Karpas-422 (cell line): ENCODE measurements around the gene WFDC2. TPM values are rescaled to one million over a fixed set of nuclear protein-coding genes. Genes with fewer than 3 reads are reported as not detected.

ENCODE experiments used
- DNase-seq: peaks from one replicate; pipeline ENCODE4 v3.0.0-alpha.2; 2015
- H2AFZ ChIP-seq: fragments of 200-600 bp; sonication (generic); 2 replicates; pipeline ENCODE4 v1.6.1; 2014; ENCODE audit warnings: antibody characterized with exemption, low read length, mixed read lengths
- H3K27ac ChIP-seq: fragments of 200-600 bp; sonication (generic); 2 replicates; pipeline ENCODE4 v1.5.1; 2014; ENCODE audit warnings: mild to moderate bottlenecking, low read length, moderate library complexity
- H3K27me3 ChIP-seq: fragments of 200-600 bp; sonication (generic); 2 replicates; pipeline ENCODE4 v1.6.1; 2014; ENCODE audit warnings: low read length, mixed read lengths
- H3K36me3 ChIP-seq: fragments of 200-600 bp; sonication (generic); 2 replicates; pipeline ENCODE4 v1.6.1; 2014; ENCODE audit warnings: low read length, mixed read lengths; ENCODE audit not compliant: insufficient read depth
- H3K4me1 ChIP-seq: fragments of 200-600 bp; sonication (generic); 2 replicates; pipeline ENCODE4 v1.6.1; 2014; ENCODE audit warnings: mild to moderate bottlenecking, low read length, mixed read lengths
- H3K4me2 ChIP-seq: fragments of 200-600 bp; sonication (generic); 2 replicates; pipeline ENCODE4 v1.6.1; 2014; ENCODE audit warnings: low read length, low read depth, mild to moderate bottlenecking; ENCODE audit not compliant: poor library complexity, severe bottlenecking
- H3K4me3 ChIP-seq: fragments of 200-600 bp; sonication (generic); 2 replicates; pipeline ENCODE4 v1.5.1; 2014; ENCODE audit warnings: mild to moderate bottlenecking, antibody characterized with exemption, low read length, mixed read lengths
- H3K79me2 ChIP-seq: fragments of 200-600 bp; sonication (generic); 2 replicates; pipeline ENCODE4 v1.6.1; 2014; ENCODE audit warnings: mild to moderate bottlenecking, low read length, mixed read lengths
- H3K9ac ChIP-seq: fragments of 200-600 bp; sonication (generic); 2 replicates; pipeline ENCODE4 v1.6.0; 2014; ENCODE audit warnings: low read length
- H3K9me2 ChIP-seq: fragments of 200-600 bp; sonication (generic), shearing (Covaris generic); replicated peaks from 2 replicates; pipeline ENCODE4 v1.6.0; 2014; ENCODE audit warnings: mild to moderate bottlenecking, low read length, moderate library complexity; ENCODE audit not compliant: insufficient read depth
- H3K9me3 ChIP-seq: fragments of 300-700, 200-600 bp; sonication (generic); 2 replicates; pipeline ENCODE4 v1.6.1; 2014; ENCODE audit warnings: low read length, mixed read lengths
- H4K20me1 ChIP-seq: fragments of 200-600 bp; sonication (generic); 2 replicates; pipeline ENCODE4 v1.6.1; 2014; ENCODE audit warnings: mild to moderate bottlenecking, antibody characterized with exemption, low read length, low read depth; ENCODE audit not compliant: insufficient read depth
- total RNA-seq: library from RNA; depleted of rRNA; stranded (reverse); fragments of >200 nt; shearing (Covaris generic); gene quantifications from 2 replicates; pipeline ENCODE4 v1.2.3, GENCODE V29; 2014; ENCODE audit warnings: low replicate concordance

Gene WFDC2
- total RNA-seq, 1 experiment from 2014 or later = not detected

DNA sequence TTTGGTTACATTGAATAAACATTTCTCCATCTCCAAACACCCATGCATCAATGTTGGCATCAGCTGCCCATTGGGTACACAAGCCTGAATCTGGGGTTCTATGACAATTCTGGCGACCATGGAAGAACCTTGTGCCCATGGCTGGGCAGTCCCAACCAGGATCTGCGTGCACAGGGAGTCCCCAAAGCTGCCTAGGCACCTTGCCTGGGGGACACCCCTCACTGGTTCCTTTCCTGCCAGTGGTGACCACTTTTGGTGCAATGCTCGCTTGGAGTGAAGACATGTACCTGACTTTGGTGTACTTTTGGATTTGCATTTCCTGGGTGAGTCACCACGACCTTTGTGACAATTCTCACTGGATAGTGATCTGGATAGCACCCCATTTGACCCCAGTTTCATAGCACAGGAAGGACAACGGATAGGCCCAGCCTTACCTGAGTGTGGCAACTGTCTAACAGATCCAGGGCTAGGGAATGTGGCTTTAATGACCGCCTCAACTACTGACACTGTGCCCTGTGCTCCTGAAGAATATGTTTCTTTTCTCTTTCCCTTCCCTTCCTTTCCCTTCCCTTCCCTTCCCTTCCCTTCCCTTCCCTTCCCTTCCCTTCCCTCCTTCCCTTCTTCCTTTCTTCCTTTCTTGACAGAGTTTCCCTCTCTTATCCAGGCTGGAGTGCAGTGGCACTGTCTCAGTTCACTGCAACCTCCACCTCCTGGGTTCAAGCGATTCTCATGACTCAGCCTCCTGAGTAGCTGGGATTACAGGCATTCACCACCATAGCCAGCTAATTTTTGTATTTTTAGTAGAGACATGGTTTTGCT lies 38.7 kb downstream of the WFDC2 start:
- Histone ChIP-seq H3K36me3 (no peaks in the 10 kb centered on the region), H4K20me1 (no peaks in the 10 kb centered on the region), H3K9me2 (no peaks in the 10 kb centered on the region), H3K79me2 (no peaks in the 10 kb centered on the region), H3K27ac (no peak overlapping the region), H3K9ac (no peak overlapping the region), H3K4me3 (no peak overlapping the region), H2AFZ (no peak overlapping the region), H3K27me3 (no peaks in the 10 kb centered on the region), H3K9me3 (no peaks in the 10 kb centered on the region), H3K4me2 (no peak overlapping the region), H3K4me1 (no peaks in the 10 kb centered on the region)
- DNase-seq = no peak

- Histone ChIP-seq H3K9ac (no peak overlapping the region), H3K27me3 (no peaks in the 10 kb centered on the region), H4K20me1 (no peaks in the 10 kb centered on the region), H3K9me3 (no peaks in the 10 kb centered on the region), H3K9me2 (no peaks in the 10 kb centered on the region), H2AFZ (no peak overlapping the region), H3K27ac (no peak overlapping the region), H3K4me3 (no peak overlapping the region), H3K4me1 (no peaks in the 10 kb centered on the region), H3K4me2 (no peak overlapping the region), H3K79me2 (no peaks in the 10 kb centered on the region), H3K36me3 (no peaks in the 10 kb centered on the region)
- DNase-seq = no peak
These were observed 39.5 kb downstream of the WFDC2 start for GRCh38 chr20:45509091-45509490.

DNA sequence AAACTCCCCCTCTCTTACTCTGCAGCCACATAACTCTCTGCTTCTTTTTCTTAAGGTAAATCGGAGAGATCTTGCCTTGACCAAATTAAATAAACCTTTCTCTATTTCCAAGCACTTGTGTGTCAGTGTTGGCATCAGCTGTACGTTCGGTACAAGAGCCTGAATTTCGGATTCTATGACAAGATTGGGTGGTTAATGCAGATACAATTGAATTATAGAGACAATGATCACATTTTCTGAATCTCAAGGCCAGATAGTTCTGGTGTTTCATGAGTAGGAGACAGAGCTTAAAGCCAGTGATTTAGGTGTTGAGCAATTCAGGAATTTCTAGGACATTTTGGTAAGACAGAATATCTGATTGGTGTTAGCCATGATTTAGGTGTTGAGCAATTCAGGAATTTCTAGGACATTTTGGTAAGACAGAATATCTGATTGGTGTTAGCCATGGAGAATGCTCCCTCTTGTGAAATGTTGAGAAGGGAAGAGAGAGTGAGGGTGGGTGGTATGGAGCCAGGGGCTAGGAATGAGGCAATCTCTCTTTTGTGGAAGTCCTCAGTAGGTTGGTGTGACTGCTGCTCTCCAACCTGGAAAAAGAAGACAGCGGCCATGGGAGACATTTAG lies 40.8 kb downstream of the WFDC2 start:
- DNase-seq = no peak
- Histone ChIP-seq H3K4me2 (no peak overlapping the region), H3K9me2 (no peaks in the 10 kb centered on the region), H3K27me3 (no peaks in the 10 kb centered on the region), H4K20me1 (no peaks in the 10 kb centered on the region), H3K79me2 (no peaks in the 10 kb centered on the region), H3K27ac (no peak overlapping the region), H3K36me3 (no peaks in the 10 kb centered on the region), H3K9ac (no peak overlapping the region), H2AFZ (no peak overlapping the region), H3K4me3 (no peak overlapping the region), H3K4me1 (no peaks in the 10 kb centered on the region), H3K9me3 (no peaks in the 10 kb centered on the region)

- no peak for DNase-seq
These were observed 45.8 kb downstream of the WFDC2 start, which contains the start of gene SPINT3 for GRCh38 chr20:45515147-45515913. SPINT3 (minus strand) TSS chr20:45515622; CDS start chr20:45515608, 14 bp downstream.

GRCh38 chr20:45518282-45518681 lies 48.7 kb downstream of the WFDC2 start:
- no peaks in the 10 kb centered on the region for H3K4me1 ChIP-seq
- H3K27ac ChIP-seq = no peak overlapping the region
- no peaks in the 10 kb centered on the region for H3K36me3 ChIP-seq
- no peak for DNase-seq
- H3K4me3 ChIP-seq = no peak overlapping the region
- H2AFZ ChIP-seq = no peak overlapping the region
- H3K27me3 ChIP-seq = no peaks in the 10 kb centered on the region
- no peaks in the 10 kb centered on the region for H4K20me1 ChIP-seq
- no peak overlapping the region for H3K4me2 ChIP-seq
- no peaks in the 10 kb centered on the region for H3K79me2 ChIP-seq
- no peaks in the 10 kb centered on the region for H3K9me2 ChIP-seq
- no peaks in the 10 kb centered on the region for H3K9me3 ChIP-seq
- H3K9ac ChIP-seq = no peak overlapping the region

More at GRCh38 chr20:45515147-45515913, 45.8 kb downstream of the WFDC2 start, which contains the start of gene SPINT3:
- Histone ChIP-seq H3K4me3 (no peak within 1 kb of the TSS), H3K36me3 (no peaks in the 10 kb centered on the region), H2AFZ (no peak within 1 kb of the TSS), H3K27ac (no peak within 1 kb of the TSS), H3K9me2 (no peaks in the 10 kb centered on the region), H3K27me3 (no peaks in the 10 kb centered on the region), H3K4me1 (no peaks in the 10 kb centered on the region), H3K9ac (no peak within 1 kb of the TSS), H3K4me2 (no peak within 1 kb of the TSS), H3K79me2 (no peaks in the 10 kb centered on the region), H4K20me1 (no peaks in the 10 kb centered on the region), H3K9me3 (no peaks in the 10 kb centered on the region)

GRCh38 chr20:45523821-45524220 lies 54.3 kb downstream of the WFDC2 start:
- H3K9me2 ChIP-seq = no peaks in the 10 kb centered on the region
- no peak overlapping the region for H3K9ac ChIP-seq
- no peak overlapping the region for H3K27ac ChIP-seq
- no peaks in the 10 kb centered on the region for H3K27me3 ChIP-seq
- DNase-seq = no peak
- no peaks in the 10 kb centered on the region for H3K79me2 ChIP-seq
- H3K36me3 ChIP-seq = no peaks in the 10 kb centered on the region
- H3K9me3 ChIP-seq = no peaks in the 10 kb centered on the region
- no peaks in the 10 kb centered on the region for H3K4me1 ChIP-seq
- no peak overlapping the region for H2AFZ ChIP-seq
- no peaks in the 10 kb centered on the region for H4K20me1 ChIP-seq
- H3K4me3 ChIP-seq = no peak overlapping the region
- H3K4me2 ChIP-seq = no peak overlapping the region

DNA sequence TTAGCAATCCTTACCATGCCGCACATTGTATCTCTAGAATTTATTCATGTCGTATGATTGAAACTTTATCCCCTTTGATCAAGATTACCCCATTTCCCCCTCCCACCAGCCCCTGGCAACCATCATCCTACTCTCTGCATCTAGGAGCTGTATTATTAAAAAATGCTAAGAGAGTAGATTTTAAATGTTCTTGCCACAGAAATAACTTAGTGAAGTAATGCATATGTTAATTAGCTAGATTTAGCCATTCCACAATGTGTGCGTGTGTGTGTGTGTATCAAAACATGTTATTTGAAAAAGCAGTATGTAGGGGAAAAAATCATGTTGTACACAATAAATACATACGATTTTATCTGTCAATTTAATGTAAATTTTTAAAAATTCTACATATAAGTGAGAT lies 57.7 kb downstream of the WFDC2 start:
- Histone ChIP-seq H3K9me3 (no peaks in the 10 kb centered on the region), H3K4me1 (no peaks in the 10 kb centered on the region), H2AFZ (no peak overlapping the region), H3K27me3 (no peaks in the 10 kb centered on the region), H3K9ac (no peak overlapping the region), H4K20me1 (no peaks in the 10 kb centered on the region), H3K9me2 (no peaks in the 10 kb centered on the region), H3K79me2 (no peaks in the 10 kb centered on the region), H3K36me3 (no peaks in the 10 kb centered on the region), H3K27ac (no peak overlapping the region), H3K4me2 (no peak overlapping the region), H3K4me3 (no peak overlapping the region)
- no peak for DNase-seq
